ENCODE results near the gene KIAA1614. TPM values are rescaled to one million over a fixed set of nuclear protein-coding genes. Genes with fewer than 3 reads are reported as not detected.

KIAA1614 gene
- total RNA-seq, 2 experiments from 2014 or later, result not detected

DNA sequence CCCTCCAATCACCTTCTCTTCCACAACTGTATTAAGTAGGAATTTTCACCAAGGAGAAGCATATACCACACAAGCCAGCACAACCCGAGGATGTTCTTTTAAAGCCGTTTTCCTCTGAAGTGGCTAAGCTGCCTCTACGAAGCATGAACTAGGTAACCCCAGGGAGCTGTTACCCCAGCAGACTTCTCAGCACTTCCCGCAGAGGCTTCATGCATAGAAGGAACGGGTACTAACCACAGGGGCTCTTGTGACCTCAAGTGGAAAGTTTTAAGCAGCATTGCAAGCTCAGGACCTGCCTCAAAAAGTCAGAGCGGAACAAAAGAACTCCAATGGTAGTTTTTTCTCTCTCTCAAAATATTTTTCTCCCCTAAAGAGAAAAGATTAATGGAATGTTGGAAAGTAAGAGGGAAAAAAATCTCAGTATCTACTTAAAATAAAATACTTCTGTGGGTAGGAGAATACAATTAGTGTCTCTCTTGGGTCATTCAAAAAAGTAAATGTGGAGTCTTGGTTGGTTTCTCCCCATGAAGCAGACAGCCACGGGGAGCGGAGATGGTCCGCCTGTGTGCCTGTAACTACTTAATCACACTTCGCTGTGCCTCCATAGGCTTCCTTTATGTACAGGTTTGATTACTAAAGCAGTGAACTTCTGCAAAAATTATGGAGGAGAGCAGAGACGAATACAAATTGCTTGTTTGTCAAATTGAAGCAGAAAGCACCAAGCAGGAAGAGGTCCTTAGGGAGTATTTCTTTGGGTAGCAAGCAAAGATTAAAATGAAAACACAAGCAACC lies 69.1 kb downstream of the KIAA1614 start:
- Mint-ChIP-seq H3K9me3 (no peaks in the 10 kb centered on the region), H3K4me3 (no peak overlapping the region), H3K36me3 (ENCODE audit: low read depth) (peaks cover 50% of the 10 kb centered on the region), H3K27ac (peak overlapping the region; percentile 46), H3K4me1 (ENCODE audit: low read depth) (peaks cover 30% of the 10 kb centered on the region), H3K27me3 (ENCODE audit: low read depth) (no peaks in the 10 kb centered on the region)
- DNase-seq, result peak; percentile 68
- intact Hi-C loops (cut with micrococcal nuclease), result loop anchor here (1.0 to 10.0 kb wide), 3 partner anchors 33 to 447 kb away; no protein-coding TSS in a partner anchor
- CTCF ChIA-PET, result interaction anchor here (0.7 to 1.0 kb wide), 3 partner anchors 16 to 457 kb away, joined by 3 to 4 read pairs (median 4); no protein-coding TSS in a partner anchor

DNA sequence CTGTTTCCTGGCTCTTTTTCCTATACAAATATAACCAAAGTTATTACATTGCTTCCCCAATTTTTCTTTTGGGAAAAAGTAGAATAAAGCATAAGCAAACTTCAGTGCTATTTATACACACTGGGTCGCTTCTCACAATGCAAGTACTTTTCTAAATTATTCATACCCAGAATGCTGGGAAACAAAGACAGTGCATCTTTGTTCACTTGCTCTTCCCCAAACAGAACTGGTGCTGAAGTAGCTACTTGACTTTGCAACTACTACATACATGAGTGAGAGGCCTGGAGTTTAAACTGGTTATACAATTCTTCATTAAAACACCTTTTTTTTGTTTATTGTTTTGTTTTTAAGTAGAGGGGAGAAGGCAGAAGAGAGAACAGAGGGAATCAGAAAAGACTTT lies 69.7 kb downstream of the KIAA1614 start:
- no peaks in the 10 kb centered on the region for H3K27me3 Mint-ChIP-seq (ENCODE audit: low read depth)
- intact Hi-C loops (cut with micrococcal nuclease), result loop anchor here (10.0 kb wide), 1 partner anchor 448 kb away; no protein-coding TSS in a partner anchor
- H3K36me3 Mint-ChIP-seq (ENCODE audit: low read depth), result peaks cover 56% of the 10 kb centered on the region
- H3K4me1 Mint-ChIP-seq (ENCODE audit: low read depth), result peaks cover 25% of the 10 kb centered on the region
- H3K9me3 Mint-ChIP-seq, result no peaks in the 10 kb centered on the region
- CTCF ChIA-PET, result no interaction called here
- H3K27ac Mint-ChIP-seq, result no peak overlapping the region
- DNase-seq, result no peak
- H3K4me3 Mint-ChIP-seq, result no peak overlapping the region

DNA sequence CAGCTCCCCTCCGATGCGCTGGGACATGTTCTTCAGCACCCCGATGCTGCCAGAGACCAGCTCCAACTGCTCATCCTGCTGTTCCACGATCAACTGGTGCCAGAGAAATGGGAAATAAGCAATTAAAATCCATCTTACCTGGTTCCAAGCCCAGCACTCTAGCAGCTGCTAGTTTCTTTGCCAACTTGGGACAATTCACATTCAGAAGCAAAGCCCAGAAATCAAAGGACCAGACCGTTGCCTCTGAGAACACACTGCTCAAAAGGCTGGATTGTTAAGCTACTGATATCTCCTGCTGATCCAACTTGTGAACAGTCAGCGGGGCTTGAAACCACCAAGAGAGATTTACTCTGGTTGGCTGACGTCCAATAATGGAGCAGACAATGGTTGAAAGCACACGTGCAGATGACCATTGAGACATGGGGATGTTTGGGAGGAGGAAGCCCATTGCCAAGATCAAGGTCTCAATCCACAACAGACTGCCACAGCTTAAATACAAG lies 75.6 kb downstream of the KIAA1614 start:
- H3K9me3 Mint-ChIP-seq, result no peaks in the 10 kb centered on the region

DNA sequence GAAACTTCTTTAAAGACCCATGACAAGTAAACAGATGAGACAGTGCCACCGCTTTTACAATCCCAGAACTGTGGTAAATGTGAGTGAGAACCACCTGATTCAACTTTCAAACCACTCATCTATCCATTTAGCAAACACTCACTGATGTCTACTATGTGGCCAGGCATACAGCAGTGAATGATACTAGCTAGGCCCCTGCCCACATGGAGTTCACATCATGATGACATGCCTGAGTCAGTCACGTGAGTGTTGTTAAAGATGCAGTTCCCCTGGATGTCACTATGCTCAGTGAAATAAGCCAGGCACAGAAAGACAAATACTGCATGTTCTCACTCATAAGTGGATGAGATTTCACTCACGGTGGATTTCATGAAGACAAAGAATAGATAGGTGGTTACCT lies 81.6 kb downstream of the KIAA1614 start:
- DNase-seq, result peak; percentile 20
- H3K4me3 Mint-ChIP-seq, result no peak overlapping the region
- H3K27ac Mint-ChIP-seq, result no peak overlapping the region
- peaks cover 5% of the 10 kb centered on the region for H3K4me1 Mint-ChIP-seq (ENCODE audit: low read depth)
- peaks cover 30% of the 10 kb centered on the region for H3K36me3 Mint-ChIP-seq (ENCODE audit: low read depth)
- intact Hi-C loops (cut with micrococcal nuclease), result no loop called here
- no peaks in the 10 kb centered on the region for H3K27me3 Mint-ChIP-seq (ENCODE audit: low read depth)
- no peaks in the 10 kb centered on the region for H3K9me3 Mint-ChIP-seq
- CTCF ChIA-PET, result interaction anchor here (0.7 to 2.1 kb wide), 2 partner anchors 42 to 148 kb away, joined by 3 to 6 read pairs; no protein-coding TSS in a partner anchor

More for the DNA sequence above, 75.6 kb downstream of the KIAA1614 start:
- intact Hi-C loops (cut with micrococcal nuclease), result loop anchor here (10.0 kb wide), 1 partner anchor 454 kb away; no protein-coding TSS in a partner anchor
- no peaks in the 10 kb centered on the region for H3K4me1 Mint-ChIP-seq (ENCODE audit: low read depth)
- no peak for DNase-seq
- CTCF ChIA-PET, result no interaction called here
- H3K4me3 Mint-ChIP-seq, result no peak overlapping the region
- H3K36me3 Mint-ChIP-seq (ENCODE audit: low read depth), result peaks cover 51% of the 10 kb centered on the region
- no peaks in the 10 kb centered on the region for H3K27me3 Mint-ChIP-seq (ENCODE audit: low read depth)
- H3K27ac Mint-ChIP-seq, result no peak overlapping the region

DNA sequence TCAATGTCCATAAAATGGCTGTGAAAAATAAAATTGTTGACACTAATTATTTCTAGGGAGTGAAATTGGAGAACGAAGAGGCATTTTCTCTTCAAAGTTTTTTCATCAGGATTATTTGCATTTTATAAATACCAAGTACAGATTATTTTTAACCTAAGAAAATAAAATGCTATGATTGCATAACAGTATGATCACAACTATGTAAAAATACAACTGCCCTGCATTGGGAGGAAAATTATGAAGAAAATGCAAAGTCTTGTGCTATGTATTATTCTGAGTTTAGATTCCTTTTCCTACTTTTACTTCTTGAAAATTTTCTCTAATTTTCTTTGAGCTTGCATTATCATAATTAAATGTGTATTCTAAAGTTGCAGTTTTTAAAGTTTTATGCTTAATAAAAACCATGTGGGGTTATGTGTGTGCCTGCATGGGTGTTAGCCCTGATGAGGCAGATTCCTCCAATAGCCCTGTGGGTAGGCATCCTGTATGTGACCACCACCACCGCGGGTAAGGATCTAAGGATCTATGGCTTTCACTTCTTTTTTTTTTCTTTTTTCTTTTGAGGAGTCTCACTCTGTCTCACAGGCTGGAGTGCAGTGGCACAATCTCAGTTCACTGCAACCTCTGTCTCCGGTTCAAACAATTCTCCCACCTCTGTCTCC lies 85.3 kb downstream of the KIAA1614 start:
- CTCF ChIA-PET, result no interaction called here
- H3K4me3 Mint-ChIP-seq, result no peak overlapping the region
- H3K27me3 Mint-ChIP-seq (ENCODE audit: low read depth), result no peaks in the 10 kb centered on the region
- no peaks in the 10 kb centered on the region for H3K9me3 Mint-ChIP-seq
- H3K36me3 Mint-ChIP-seq (ENCODE audit: low read depth), result peaks cover 38% of the 10 kb centered on the region
- no peak for DNase-seq
- H3K27ac Mint-ChIP-seq, result no peak overlapping the region
- H3K4me1 Mint-ChIP-seq (ENCODE audit: low read depth), result peaks cover 7% of the 10 kb centered on the region
- intact Hi-C loops (cut with micrococcal nuclease), result no loop called here

Other genes with a start within 250 kb of the KIAA1614 start
- 10 to 100 TPM; 14.4 to 14.8 TPM for gene STX6, start 110.0 kb downstream of the KIAA1614 start, total RNA-seq
- gene MR1, start 121.1 kb downstream of the KIAA1614 start, total RNA-seq, result 10 to 100 TPM; 22.5 to 25.0 TPM
- 10 to 100 TPM; 33.5 to 34.4 TPM for gene IER5, start 175.8 kb downstream of the KIAA1614 start, total RNA-seq

Measured in activated naive CD4-positive, alpha-beta T cell treated with anti-CD3 and anti-CD28 coated beads for 36 hours (primary cell).